Neutrophil (primary cell): ENCODE results near the gene SERPINA3.

Experiments
- H3K27ac ChIP-seq: fragments of 200-600 bp; sonication (generic); 2 replicates; pipeline ENCODE4 v1.5.1; 2016; ENCODE audit warnings: mild to moderate bottlenecking, moderate library complexity
- H3K27me3 ChIP-seq: fragments of 200-600 bp; sonication (generic); 2 replicates; pipeline ENCODE4 v1.6.0; 2016; ENCODE audit warnings: mild to moderate bottlenecking
- H3K36me3 ChIP-seq: fragments of 200-600 bp; sonication (generic); 2 replicates; pipeline ENCODE4 v1.5.1; 2017
- H3K4me1 ChIP-seq, 2 experiments: fragments of 200-600 bp in 1 of 2; sonication (generic) in 1 of 2; 1 replicate in 1 of 2; 2 replicates in 1 of 2; pipeline versions ENCODE4 v1.5.1 to v1.6.1; 2013 to 2016; ENCODE audit warnings: low read depth in 1 of 2, low read length in 1 of 2, mild to moderate bottlenecking in 1 of 2, moderate library complexity in 1 of 2; ENCODE audit not compliant: control insufficient read depth in 1 of 2, insufficient read depth in 1 of 2
- H3K4me3 ChIP-seq, 2 experiments: fragments of 200-600 bp in 1 of 2; sonication (generic) in 1 of 2; 1 replicate in 1 of 2; 2 replicates in 1 of 2; pipeline ENCODE4 v1.5.1; 2013 to 2016; ENCODE audit warnings: low read depth in 1 of 2, low read length in 1 of 2, mild to moderate bottlenecking in 1 of 2, moderate library complexity in 1 of 2
- H3K9me3 ChIP-seq: fragments of 200-600 bp; sonication (generic); 2 replicates; pipeline ENCODE4 v1.5.1; 2016
- TF ChIP-seq, protein P1 (sequence below): fragments of 200-600 bp; sonication (generic); IDR thresholded peaks from 2 replicates; pipeline ENCODE4 v1.5.1; 2016; ENCODE audit warnings: antibody characterized with exemption

The SERPINA3 gene

DNA sequence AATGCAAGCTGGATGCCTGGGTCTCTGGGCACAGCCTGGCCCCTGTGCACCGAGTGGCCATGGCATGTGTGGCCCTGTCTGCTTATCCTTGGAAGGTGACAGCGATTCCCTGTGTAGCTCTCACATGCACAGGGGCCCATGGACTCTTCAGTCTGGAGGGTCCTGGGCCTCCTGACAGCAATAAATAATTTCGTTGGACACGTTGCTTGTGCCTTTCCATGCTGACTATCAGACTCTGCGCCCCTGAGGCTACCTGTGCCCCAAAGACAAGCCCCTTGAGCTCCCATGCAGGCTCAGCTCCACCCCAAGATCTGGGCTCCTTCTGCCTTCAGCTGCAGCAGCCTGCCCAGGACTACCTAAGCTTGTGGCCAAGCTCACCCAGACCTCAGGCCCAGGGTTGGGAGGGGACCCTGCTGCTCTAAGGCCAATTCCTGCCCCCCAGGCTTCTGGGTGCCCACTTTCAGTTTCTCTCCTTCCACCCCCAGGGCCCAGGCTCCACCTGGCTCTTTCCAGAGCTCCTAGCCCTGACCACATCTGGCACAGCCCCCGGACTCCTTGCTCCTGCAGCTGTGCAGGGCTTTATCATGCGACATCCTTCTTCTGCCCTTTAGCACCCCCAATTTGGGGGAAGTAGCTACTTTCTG lies 11.8 kb downstream of the SERPINA3 start:
- peaks cover 11% of the 10 kb centered on the region for H3K27me3 ChIP-seq
- no peak overlapping the region for H3K27ac ChIP-seq
- no peaks in the 10 kb centered on the region for H3K4me1 ChIP-seq
- H3K9me3 ChIP-seq = no peaks in the 10 kb centered on the region
- no peak overlapping the region for H3K4me3 ChIP-seq
- TF ChIP-seq, protein P1, sequence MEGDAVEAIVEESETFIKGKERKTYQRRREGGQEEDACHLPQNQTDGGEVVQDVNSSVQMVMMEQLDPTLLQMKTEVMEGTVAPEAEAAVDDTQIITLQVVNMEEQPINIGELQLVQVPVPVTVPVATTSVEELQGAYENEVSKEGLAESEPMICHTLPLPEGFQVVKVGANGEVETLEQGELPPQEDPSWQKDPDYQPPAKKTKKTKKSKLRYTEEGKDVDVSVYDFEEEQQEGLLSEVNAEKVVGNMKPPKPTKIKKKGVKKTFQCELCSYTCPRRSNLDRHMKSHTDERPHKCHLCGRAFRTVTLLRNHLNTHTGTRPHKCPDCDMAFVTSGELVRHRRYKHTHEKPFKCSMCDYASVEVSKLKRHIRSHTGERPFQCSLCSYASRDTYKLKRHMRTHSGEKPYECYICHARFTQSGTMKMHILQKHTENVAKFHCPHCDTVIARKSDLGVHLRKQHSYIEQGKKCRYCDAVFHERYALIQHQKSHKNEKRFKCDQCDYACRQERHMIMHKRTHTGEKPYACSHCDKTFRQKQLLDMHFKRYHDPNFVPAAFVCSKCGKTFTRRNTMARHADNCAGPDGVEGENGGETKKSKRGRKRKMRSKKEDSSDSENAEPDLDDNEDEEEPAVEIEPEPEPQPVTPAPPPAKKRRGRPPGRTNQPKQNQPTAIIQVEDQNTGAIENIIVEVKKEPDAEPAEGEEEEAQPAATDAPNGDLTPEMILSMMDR = no peak
- no peaks in the 10 kb centered on the region for H3K36me3 ChIP-seq

DNA sequence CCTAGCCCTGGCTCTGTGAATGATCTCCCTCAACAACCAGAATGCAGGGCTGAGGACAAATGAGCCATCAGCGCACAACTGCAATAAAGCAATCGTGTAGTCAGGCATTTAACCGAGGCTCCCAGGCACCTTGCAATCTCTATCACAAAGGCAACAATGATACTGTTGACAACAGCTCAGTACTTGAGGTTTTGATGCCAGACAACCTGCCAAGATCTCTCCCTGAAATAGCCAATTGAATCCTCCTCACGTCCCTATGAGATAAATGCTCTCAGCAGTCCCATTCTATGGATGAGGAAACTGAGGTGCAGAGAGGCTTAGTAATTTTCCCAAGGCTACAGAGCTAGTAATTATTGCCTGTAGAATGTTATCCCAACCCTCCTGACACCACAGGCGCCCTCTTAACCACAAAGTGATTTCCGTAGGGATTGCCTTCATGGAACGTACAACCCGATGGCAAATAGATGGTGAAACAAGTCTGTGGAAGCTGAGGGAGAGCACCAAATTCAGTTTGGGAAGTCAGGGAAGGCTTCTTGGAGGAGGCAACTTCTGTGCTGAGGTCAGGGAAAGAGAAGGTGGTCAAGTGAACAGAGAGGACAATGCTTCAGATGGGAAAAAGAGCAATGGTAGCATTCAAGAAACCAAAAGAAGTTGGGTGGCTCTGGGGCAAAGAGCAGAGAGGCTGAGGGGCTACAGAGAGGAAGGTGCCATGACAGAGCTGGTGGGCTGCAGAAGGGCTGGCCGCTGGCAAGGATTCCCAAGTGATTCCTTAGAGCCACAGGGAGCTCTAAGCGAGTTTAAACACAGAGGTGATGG lies 12.6 kb downstream of the SERPINA3 start:
- Histone ChIP-seq H3K4me1 (peaks cover 0 to 5% of the 10 kb centered on the region in 2 experiments), H3K27me3 (peaks cover 11% of the 10 kb centered on the region), H3K4me3 (no peak overlapping the region), H3K36me3 (no peaks in the 10 kb centered on the region), H3K27ac (no peak overlapping the region), H3K9me3 (no peaks in the 10 kb centered on the region)
- TF ChIP-seq, protein P1 = no peak

DNA sequence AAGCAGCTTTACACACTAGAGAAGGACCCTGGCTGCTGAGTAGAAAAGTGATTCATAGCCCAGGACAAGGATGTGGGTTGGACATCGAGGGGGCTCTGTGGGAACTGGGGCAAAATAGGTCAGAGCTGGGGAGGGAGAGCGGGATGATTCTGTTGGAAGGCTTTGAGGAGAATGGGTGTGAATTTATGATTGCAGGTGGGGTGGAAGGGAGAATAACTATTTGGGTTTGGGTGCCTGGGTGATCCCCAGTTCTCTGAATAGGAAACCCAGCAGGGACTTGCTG lies 13.1 kb downstream of the SERPINA3 start:
- Histone ChIP-seq H3K9me3 (no peaks in the 10 kb centered on the region), H3K4me1 (peaks cover 0 to 10% of the 10 kb centered on the region in 2 experiments), H3K27me3 (peaks cover 11% of the 10 kb centered on the region), H3K27ac (no peak overlapping the region), H3K4me3 (no peak overlapping the region), H3K36me3 (no peaks in the 10 kb centered on the region)
- TF ChIP-seq, protein P1 = no peak

DNA sequence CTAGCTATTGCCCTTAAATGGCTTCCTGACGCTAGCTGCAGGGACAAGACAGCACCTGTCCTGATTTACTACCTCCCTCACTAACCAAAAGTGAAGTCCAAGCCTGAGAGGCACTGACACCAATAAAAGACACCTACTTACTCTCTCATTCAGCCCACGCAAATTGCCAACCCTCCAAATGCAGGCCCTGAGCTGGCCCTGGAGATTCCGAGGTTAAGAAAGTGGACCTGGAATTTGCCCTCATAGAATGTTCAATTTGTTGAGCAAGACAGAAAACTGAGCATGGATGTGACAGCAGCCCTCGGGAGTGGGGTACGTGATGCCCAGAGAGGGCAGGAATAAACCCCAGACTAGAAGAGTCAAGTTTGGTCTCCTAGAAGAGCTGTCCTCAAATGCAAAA lies 16.4 kb downstream of the SERPINA3 start:
- H3K36me3 ChIP-seq = no peaks in the 10 kb centered on the region
- peaks cover 0 to 16% of the 10 kb centered on the region in 2 experiments for H3K4me1 ChIP-seq
- no peaks in the 10 kb centered on the region for H3K9me3 ChIP-seq
- TF ChIP-seq, protein P1 = no peak
- no peak overlapping the region for H3K4me3 ChIP-seq
- H3K27me3 ChIP-seq = peaks cover 3% of the 10 kb centered on the region
- no peak overlapping the region for H3K27ac ChIP-seq

DNA sequence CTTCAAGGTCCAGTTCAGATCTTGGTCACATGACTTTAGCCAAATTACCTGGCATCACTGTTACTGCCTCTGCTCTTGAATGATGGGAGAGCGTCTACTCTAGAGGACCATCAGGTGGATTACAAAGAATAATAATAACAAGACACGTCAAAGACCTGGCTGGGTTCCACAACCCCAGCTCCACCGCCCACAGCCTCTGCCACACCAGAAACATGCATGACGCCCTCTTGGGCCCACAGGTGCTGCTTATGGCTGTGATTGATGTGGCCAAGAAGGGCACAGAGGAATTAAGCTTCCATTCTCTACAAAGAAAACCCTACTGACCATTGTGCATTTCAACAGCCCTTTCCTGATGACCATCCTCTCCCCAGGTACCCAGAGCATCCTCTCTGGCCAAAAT lies 18.2 kb downstream of the SERPINA3 start:
- Histone ChIP-seq H3K9me3 (no peaks in the 10 kb centered on the region), H3K4me3 (no peak overlapping the region), H3K27me3 (peaks cover 4% of the 10 kb centered on the region), H3K36me3 (no peaks in the 10 kb centered on the region), H3K4me1 (peaks cover 0 to 16% of the 10 kb centered on the region in 2 experiments), H3K27ac (no peak overlapping the region)
- TF ChIP-seq, protein P1 = no peak
